Thymus (tissue), 11 donors: ENCODE results near the gene STPG4. TPM values are rescaled to one million over a fixed set of nuclear protein-coding genes. Genes with fewer than 3 reads are reported as not detected.

ENCODE experiments used
- DNase-seq, 9 donors: peaks; one replicate each; pipeline ENCODE4 v3.0.0-alpha.2; 2013; ENCODE audit warnings: low spot score in 9 of 9, low read depth in 6 of 9, missing footprints in 1 of 9
- H3K27ac ChIP-seq, 2 donors: one replicate each; pipeline ENCODE4 v1.5.1; 2013; ENCODE audit warnings: control low read depth in 1 of 2, low read depth in 1 of 2, low read length in 1 of 2, mild to moderate bottlenecking in 1 of 2, moderate library complexity in 1 of 2
- H3K27me3 ChIP-seq, 2 donors: one replicate each; pipeline ENCODE4 v1.5.1; 2013; ENCODE audit warnings: low read length in 1 of 2; ENCODE audit not compliant: control insufficient read depth in 2 of 2, insufficient read depth in 1 of 2
- H3K36me3 ChIP-seq, 2 donors: one replicate each; pipeline ENCODE4 v1.5.1; 2013; ENCODE audit warnings: low read length in 1 of 2, mild to moderate bottlenecking in 1 of 2, moderate library complexity in 1 of 2; ENCODE audit not compliant: control insufficient read depth in 2 of 2, insufficient read depth in 2 of 2
- H3K4me1 ChIP-seq, 2 donors: one replicate each; pipeline ENCODE4 v1.5.1; 2013; ENCODE audit warnings: low read length in 2 of 2; ENCODE audit not compliant: control insufficient read depth in 2 of 2, insufficient read depth in 2 of 2
- H3K4me3 ChIP-seq, 2 donors: one replicate each; pipeline ENCODE4 v1.5.1; 2013; ENCODE audit warnings: low read length in 2 of 2, control low read depth in 1 of 2, mild to moderate bottlenecking in 1 of 2
- H3K9me3 ChIP-seq, 2 donors: one replicate each; pipeline ENCODE4 v1.5.1; 2013; ENCODE audit warnings: low read length in 1 of 2, mild to moderate bottlenecking in 1 of 2; ENCODE audit not compliant: control insufficient read depth in 2 of 2, insufficient read depth in 1 of 2
- WGBS: extraction: QIAGEN DNeasy Blood & Tissue Kit; methylation state at CpG from one replicate; pipeline ENCODE4 v1.1.7; 2013; 5-methylcytosine and 5-hydroxymethylcytosine counted together
- polyA plus RNA-seq: library from polyadenylated mRNA; stranded (reverse); fragments of 200-250 nt; gene quantifications from one replicate; pipeline ENCODE4 v1.2.3, GENCODE V29; 2013
- total RNA-seq: library from RNA; stranded (reverse); fragments of 120-200 nt; gene quantifications from one replicate; pipeline ENCODE4 v1.2.4, GENCODE V29; 2013
- donor health status: healthy.

STPG4 gene
- total and polyA plus RNA-seq, 2 donors: 0.05 to 0.14 TPM

DNA sequence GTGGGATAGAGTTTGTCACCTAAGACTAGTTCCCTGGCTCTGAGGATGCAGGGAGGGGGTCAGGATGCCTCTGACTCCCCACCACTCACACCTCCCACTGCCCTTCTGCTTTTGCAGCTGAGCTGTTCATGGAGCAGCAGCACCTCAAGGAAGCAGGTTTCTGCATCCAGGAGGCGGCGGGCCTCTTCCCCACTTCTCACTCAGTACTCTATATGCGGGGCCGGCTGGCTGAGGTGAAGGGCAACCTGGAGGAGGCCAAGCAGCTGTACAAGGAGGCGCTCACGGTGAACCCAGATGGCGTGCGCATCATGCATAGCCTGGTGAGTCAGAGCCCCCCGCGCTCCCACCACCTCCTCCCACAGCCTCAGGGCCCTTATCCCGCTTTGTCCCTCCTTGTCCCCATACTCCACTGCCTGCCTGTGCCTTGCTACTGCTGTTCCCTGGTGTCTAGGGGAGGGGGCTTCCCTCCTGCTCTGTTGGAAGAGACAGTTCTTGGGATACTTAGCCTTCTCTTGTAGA, 94.4 kb downstream of the STPG4 start:
- H3K27me3 ChIP-seq: no peaks in the 10 kb centered on the region
- H3K4me3 ChIP-seq: no peak overlapping the region
- WGBS: 98% methylated on average over 11 of the region's 11 CpGs
- no peaks in the 10 kb centered on the region for H3K9me3 ChIP-seq
- H3K36me3 ChIP-seq: peaks cover 81 to 89% of the 10 kb centered on the region in 2 donors
- no peak overlapping the region for H3K27ac ChIP-seq
- DNase-seq: no peak
- H3K4me1 ChIP-seq: peaks cover 2 to 31% of the 10 kb centered on the region in 2 donors

DNA sequence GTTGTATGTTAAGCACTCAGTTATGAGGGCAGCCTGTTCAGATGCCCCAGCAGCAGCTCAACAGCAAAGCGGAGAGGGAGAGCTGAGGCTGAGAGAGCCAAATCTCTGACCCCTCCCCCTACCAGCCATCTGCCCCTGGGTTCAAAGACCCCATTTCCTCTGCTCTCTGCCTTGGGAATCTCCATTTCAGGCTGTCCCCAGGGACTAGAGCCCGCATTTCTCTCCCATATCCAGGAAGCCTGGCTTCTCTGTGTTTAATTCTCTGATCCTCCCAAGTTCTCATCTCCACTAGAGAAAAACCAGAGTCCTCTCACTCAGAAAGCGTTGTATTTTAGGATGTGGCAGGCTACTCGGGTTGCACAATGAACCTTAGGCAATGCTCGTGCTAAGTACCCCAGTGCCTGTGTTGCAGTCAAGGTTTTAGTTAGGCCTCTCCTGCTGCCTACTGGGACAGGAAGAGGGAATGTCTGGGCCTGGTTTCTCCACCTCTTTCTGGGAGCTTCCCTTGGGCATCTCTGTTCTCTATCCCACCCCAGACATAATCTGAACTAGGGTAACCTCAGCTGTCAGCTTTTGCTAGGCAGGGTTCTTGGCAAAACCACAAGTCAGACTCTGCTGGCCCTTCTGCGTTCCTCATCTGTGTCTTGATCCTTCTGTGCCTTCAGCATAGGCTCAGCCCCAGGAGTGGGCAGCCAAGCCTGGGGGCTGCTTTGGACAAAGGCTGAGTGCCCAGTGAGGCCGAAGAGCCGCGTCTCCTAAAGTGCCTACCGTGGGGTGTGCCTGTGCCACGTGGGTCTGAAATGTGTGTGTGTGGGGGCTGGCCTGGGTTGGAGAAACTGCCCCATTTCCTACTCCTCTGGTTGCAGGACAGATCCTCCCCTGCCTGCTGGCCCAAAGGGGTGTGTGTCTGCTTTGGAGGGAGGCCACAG, 96.8 kb downstream of the STPG4 start:
- Histone ChIP-seq H3K27me3 (no peaks in the 10 kb centered on the region), H3K4me3 (no peak overlapping the region), H3K36me3 (peaks cover 82 to 90% of the 10 kb centered on the region in 2 donors), H3K27ac (peak overlapping the region; percentile 38 to 68), H3K4me1 (peaks cover 2 to 33% of the 10 kb centered on the region in 2 donors), H3K9me3 (no peaks in the 10 kb centered on the region)
- 91% methylated on average over 11 of the region's 11 CpGs for WGBS
- DNase-seq: no peak

DNA sequence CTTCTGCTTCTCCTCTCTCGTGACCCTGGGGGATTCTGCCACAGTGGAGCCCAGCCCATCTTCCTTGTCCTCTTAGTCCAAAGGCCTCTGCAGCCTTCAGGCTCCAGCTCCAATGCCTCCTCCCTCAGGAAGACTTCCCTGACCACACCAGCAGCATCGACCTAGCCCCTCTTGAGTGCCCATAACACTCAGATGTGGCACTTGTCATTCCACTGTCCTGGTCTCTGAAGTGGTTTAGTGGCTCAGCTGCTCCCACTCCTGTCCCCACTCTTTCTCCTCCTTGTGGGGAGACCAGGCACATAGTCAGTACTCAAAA, 97.5 kb downstream of the STPG4 start:
- Histone ChIP-seq H3K4me1 (peaks cover 2 to 33% of the 10 kb centered on the region in 2 donors), H3K27me3 (no peaks in the 10 kb centered on the region), H3K4me3 (no peak overlapping the region), H3K9me3 (no peaks in the 10 kb centered on the region), H3K36me3 (peaks cover 82 to 90% of the 10 kb centered on the region in 2 donors), H3K27ac (peak overlapping the region in 1 of 2 donors; percentile 68)
- WGBS: 34% methylated on average over 2 of the region's 2 CpGs
- no peak for DNase-seq

DNA sequence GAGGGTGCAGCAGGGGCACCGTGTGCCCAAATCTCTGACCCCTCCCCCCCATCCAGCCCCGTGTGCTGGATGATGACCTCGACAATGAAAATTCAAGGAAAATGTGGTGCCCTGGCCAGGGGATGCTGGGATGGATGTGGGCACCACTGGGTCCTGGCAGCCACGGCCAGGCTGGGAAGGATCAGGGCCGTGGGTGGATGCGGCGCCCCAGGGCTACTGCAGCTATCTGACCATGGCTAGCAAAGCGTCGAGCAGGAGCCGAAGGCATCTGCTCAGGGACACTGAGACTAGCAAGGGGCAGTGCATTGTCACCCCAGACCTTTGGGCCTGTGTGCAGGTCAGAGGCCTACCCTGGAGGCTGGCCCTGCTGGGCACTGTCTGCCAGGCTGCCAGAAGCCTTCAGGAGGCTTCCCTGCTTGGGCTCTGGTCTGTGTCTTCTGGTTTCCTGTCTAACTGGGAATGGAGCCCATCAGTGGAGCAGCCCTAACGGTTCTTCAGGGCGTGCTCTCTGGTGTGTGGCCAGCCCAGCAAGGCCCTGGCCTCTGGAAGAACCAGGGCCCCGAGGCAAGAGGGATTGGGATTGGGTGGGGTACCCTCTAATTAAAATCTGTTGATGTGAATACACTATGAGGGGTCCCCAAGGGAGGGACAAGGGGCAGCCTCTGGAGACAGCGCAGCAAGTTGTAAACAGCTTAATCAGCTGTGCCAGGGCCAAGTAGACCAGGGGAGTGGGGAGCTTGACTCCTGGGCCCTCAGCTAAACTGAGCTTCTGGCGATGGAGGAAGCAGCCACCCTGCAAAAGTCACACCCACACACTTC, 98.0 kb downstream of the STPG4 start:
- no peaks in the 10 kb centered on the region for H3K9me3 ChIP-seq
- 85% methylated on average over 15 of the region's 15 CpGs for WGBS
- H3K36me3 ChIP-seq: peaks cover 82 to 90% of the 10 kb centered on the region in 2 donors
- no peaks in the 10 kb centered on the region for H3K27me3 ChIP-seq
- H3K27ac ChIP-seq: peak overlapping the region; percentile 58 to 72
- DNase-seq: no peak
- H3K4me3 ChIP-seq: no peak overlapping the region
- peaks cover 2 to 33% of the 10 kb centered on the region in 2 donors for H3K4me1 ChIP-seq

DNA sequence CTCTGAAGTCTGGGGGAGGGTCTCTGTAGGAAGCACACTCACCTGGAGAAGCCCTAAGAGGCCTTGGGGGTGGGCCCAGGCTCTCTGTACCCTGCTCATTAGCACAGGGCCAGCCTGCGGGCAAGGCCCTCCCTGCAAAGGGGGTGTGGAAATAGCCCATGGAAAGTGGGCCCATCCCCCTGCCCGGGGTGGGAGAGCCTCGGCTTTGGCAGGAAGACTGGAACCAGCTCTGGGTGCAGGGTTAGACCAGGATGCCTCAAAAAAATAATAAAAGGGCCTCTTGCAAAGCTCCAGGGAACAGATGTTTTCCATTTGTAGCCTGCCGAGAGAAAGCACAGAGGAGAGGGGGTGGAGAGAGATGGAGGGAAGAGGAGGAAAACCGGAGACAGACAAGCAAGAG, 98.7 kb downstream of the STPG4 start:
- Histone ChIP-seq H3K9me3 (no peaks in the 10 kb centered on the region), H3K27ac (no peak overlapping the region), H3K4me3 (no peak overlapping the region), H3K27me3 (no peaks in the 10 kb centered on the region), H3K36me3 (peaks cover 82 to 90% of the 10 kb centered on the region in 2 donors), H3K4me1 (peaks cover 2 to 33% of the 10 kb centered on the region in 2 donors)
- 95% methylated on average over 5 of the region's 5 CpGs for whole genome bisulfite sequencing
- DNase-seq: no peak

DNA sequence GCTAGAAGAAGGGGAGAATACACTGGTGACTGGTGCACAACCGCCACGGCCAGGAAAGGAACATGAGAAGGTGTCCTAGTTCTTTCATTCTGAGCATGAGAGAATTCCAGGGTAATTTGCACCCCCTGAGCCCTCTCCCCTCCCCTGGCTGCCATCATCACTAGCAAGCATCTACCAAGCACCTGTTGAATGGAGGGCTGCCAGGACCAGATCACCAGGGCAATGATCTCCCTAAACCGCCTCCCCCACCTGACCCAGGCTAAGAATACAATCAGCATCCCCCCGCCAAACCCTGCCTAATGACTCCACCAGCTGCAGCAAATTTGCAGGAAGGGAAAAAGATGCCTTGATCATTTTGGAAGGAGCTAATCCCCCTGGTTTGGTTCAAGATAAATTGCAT, 100.2 kb downstream of the STPG4 start:
- Histone ChIP-seq H3K36me3 (peaks cover 82 to 90% of the 10 kb centered on the region in 2 donors), H3K27me3 (no peaks in the 10 kb centered on the region), H3K9me3 (no peaks in the 10 kb centered on the region), H3K4me1 (peaks cover 2 to 33% of the 10 kb centered on the region in 2 donors), H3K4me3 (no peak overlapping the region), H3K27ac (no peak overlapping the region)
- 97% methylated on average over 4 of the region's 4 CpGs for WGBS
- no peak for DNase-seq

DNA sequence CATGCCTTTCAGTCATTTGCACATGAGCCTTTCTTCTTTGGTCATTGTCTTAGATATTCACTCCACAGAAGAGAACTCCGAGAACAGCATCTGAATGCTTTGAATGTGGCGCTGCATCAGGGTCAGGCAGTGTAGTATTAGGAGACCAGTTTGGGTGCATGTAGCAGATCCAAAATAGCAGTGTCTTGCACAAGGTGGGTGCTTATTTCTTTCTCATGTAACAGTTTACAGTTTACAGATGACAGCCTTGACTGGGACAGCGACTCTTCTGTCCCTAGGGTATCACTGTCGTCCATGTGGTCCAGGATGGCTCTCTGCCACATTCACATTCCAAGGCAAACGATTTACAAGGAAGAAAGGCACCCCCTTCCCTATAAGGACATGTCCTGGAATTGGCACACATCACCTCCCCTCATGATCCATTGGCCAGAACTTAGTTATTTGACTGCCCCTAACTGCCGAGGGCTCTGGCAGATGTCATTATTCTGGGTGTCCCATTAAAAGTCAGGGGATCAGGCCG, 101.0 kb downstream of the STPG4 start:
- no peak overlapping the region for H3K27ac ChIP-seq
- H3K4me3 ChIP-seq: no peak overlapping the region
- H3K4me1 ChIP-seq: peaks cover 2 to 33% of the 10 kb centered on the region in 2 donors
- no peaks in the 10 kb centered on the region for H3K27me3 ChIP-seq
- 93% methylated on average over 7 of the region's 7 CpGs for WGBS
- H3K36me3 ChIP-seq: peaks cover 82 to 90% of the 10 kb centered on the region in 2 donors
- no peak for DNase-seq
- no peaks in the 10 kb centered on the region for H3K9me3 ChIP-seq

DNA sequence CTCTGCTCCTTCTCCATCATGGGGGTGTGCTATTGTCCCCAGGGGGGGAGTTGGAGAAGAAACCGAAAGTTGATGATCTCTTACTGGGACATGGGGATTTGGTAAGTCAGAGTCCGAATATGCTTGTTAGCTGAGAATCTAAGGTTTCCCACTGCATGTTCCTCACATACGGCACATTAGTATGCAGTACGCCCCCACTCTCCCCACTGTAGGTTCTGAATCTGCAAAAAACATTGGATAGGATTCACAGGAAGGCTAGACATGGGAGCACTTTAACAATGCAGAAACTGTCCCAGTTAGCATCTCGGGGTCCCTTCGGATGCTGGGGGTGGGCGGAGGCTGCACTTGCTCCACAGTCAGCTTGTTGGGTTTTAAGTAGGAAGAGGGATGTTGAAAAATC, 102.3 kb downstream of the STPG4 start:
- WGBS: 92% methylated on average over 7 of the region's 7 CpGs
- Histone ChIP-seq H3K4me3 (no peak overlapping the region), H3K4me1 (peaks cover 2 to 23% of the 10 kb centered on the region in 2 donors), H3K27ac (no peak overlapping the region), H3K36me3 (peaks cover 90% of the 10 kb centered on the region in 2 donors), H3K9me3 (no peaks in the 10 kb centered on the region), H3K27me3 (no peaks in the 10 kb centered on the region)
- DNase-seq: no peak
